Measurements from ENCODE around the gene ADCY1.
"Not testable (repeated sequence)": the region's sequence is repeated elsewhere in the genome, so short reads cannot be mapped to it uniquely, and the experiment has no call there.

Gene ADCY1

GRCh38 chr7:45718464-45719330 lies 144.5 kb downstream of the ADCY1 start:
- Histone ChIP-seq H3K4me2 (ENCODE audit: low read length) (no peak overlapping the region), H4K20me1 (ENCODE audit: insufficient read depth, low read length) (no peaks in the 10 kb centered on the region), H2AFZ (ENCODE audit: low read depth, low read length) (no peak overlapping the region), H3K27ac (ENCODE audit: low read length) (no peak overlapping the region), H3K9me3 (ENCODE audit: insufficient read depth, low read length) (no peaks in the 10 kb centered on the region), H3K4me1 (ENCODE audit: low read length) (no peaks in the 10 kb centered on the region), H3K4me3 (ENCODE audit: low read length) (no peak overlapping the region), H3K36me3 (replicated peaks; ENCODE audit: low read depth, low read length) (peaks cover 6% of the 10 kb centered on the region), H3K27me3 (ENCODE audit: low read depth, low read length) (no peaks in the 10 kb centered on the region), H3K9ac (ENCODE audit: low read length) (no peak overlapping the region), H3K79me2 (ENCODE audit: low read length) (no peaks in the 10 kb centered on the region)
- TF ChIP-seq EZH2phosphoT487 (IDR thresholded peaks at IDR 0.05; ENCODE audit: low read depth), result no peak
- no peak for TF ChIP-seq CTCF (IDR thresholded peaks at IDR 0.05; ENCODE audit: low read depth, low read length)

GRCh38 chr7:45720989-45721388 lies 146.8 kb downstream of the ADCY1 start:
- no peak overlapping the region for H3K4me2 ChIP-seq (ENCODE audit: low read length)
- no peaks in the 10 kb centered on the region for H3K79me2 ChIP-seq (ENCODE audit: low read length)
- H3K27ac ChIP-seq (ENCODE audit: low read length), result no peak overlapping the region
- TF ChIP-seq EZH2phosphoT487 (IDR thresholded peaks at IDR 0.05; ENCODE audit: low read depth) (no peak), CTCF (IDR thresholded peaks at IDR 0.05; ENCODE audit: low read depth, low read length) (no peak)
- no peaks in the 10 kb centered on the region for H3K4me1 ChIP-seq (ENCODE audit: low read length)
- H3K27me3 ChIP-seq (ENCODE audit: low read depth, low read length), result no peaks in the 10 kb centered on the region
- no peak overlapping the region for H3K4me3 ChIP-seq (ENCODE audit: low read length)
- H3K9ac ChIP-seq (ENCODE audit: low read length), result no peak overlapping the region
- H3K9me3 ChIP-seq (ENCODE audit: insufficient read depth, low read length), result no peaks in the 10 kb centered on the region
- H3K36me3 ChIP-seq (replicated peaks; ENCODE audit: low read depth, low read length), result peaks cover 14% of the 10 kb centered on the region
- H2AFZ ChIP-seq (ENCODE audit: low read depth, low read length), result no peak overlapping the region
- H4K20me1 ChIP-seq (ENCODE audit: insufficient read depth, low read length), result no peaks in the 10 kb centered on the region

GRCh38 chr7:45721686-45722598 lies 147.8 kb downstream of the ADCY1 start:
- Histone ChIP-seq H3K79me2 (ENCODE audit: low read length) (no peaks in the 10 kb centered on the region), H3K9me3 (ENCODE audit: insufficient read depth, low read length) (no peaks in the 10 kb centered on the region), H3K4me2 (ENCODE audit: low read length) (no peak overlapping the region), H3K27ac (ENCODE audit: low read length) (no peak overlapping the region), H3K4me3 (ENCODE audit: low read length) (no peak overlapping the region), H3K4me1 (ENCODE audit: low read length) (no peaks in the 10 kb centered on the region), H3K36me3 (replicated peaks; ENCODE audit: low read depth, low read length) (peaks cover 18% of the 10 kb centered on the region), H3K27me3 (ENCODE audit: low read depth, low read length) (no peaks in the 10 kb centered on the region), H3K9ac (ENCODE audit: low read length) (no peak overlapping the region), H4K20me1 (ENCODE audit: insufficient read depth, low read length) (no peaks in the 10 kb centered on the region), H2AFZ (ENCODE audit: low read depth, low read length) (no peak overlapping the region)
- TF ChIP-seq EZH2phosphoT487 (IDR thresholded peaks at IDR 0.05; ENCODE audit: low read depth), result no peak
- TF ChIP-seq CTCF (IDR thresholded peaks at IDR 0.05; ENCODE audit: low read depth, low read length), result no peak

- H3K9me3 ChIP-seq (ENCODE audit: insufficient read depth, low read length); H3K4me1 ChIP-seq (ENCODE audit: low read length); H3K27me3 ChIP-seq (ENCODE audit: low read depth, low read length); H3K4me3 ChIP-seq (ENCODE audit: low read length); H3K9ac ChIP-seq (ENCODE audit: low read length); H2AFZ ChIP-seq (ENCODE audit: low read depth, low read length); H3K79me2 ChIP-seq (ENCODE audit: low read length); H4K20me1 ChIP-seq (ENCODE audit: insufficient read depth, low read length); H3K4me2 ChIP-seq (ENCODE audit: low read length); H3K27ac ChIP-seq (ENCODE audit: low read length): not testable (repeated sequence)
- H3K36me3 ChIP-seq (replicated peaks; ENCODE audit: low read depth, low read length), result peaks cover 19% of the 10 kb centered on the region
Measured at GRCh38 chr7:45725231-45725630, 151.1 kb downstream of the ADCY1 start.

All from OCI-LY3 (cell line).